ENCODE results near the gene MANSC1.

The MANSC1 gene

DNA sequence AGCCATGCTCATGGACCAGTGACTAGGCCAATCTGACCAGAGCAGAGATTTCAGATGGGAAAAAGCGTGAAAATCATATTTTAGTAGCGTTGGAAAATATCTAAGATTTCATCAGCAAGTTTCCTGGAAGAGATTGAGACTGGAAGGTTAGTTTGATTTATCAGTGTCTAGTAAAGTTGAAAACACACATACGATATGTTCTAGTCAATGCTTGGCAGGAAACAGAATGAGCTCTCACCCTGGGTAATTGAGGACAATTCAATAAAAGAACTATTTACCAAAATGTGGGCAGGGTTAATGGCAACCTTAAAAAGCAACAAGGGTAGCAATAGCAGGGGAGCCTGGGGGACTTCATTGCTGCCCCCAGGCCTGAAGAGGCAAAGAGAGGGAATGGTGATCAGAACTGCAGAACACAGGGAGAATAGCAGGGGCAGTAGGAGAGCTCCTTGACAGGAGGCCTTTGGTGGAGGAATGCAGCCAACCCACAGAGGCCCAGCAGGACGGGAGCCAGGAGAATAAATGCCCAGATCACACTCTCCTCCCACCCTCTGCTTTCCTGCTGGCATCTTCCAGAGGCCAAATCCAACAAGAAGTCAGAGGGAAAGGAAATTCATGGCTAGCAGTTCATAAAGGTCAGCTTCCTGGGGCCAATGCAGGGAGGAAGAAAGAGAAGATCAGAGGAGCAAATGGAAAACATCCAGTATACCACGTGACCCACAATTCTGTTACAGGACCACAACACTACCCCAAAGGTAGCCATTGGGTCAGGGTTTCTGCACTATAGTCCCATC is 55.6 kb downstream of the MANSC1 start:
- Histone ChIP-seq H3K4me1 (ENCODE audit: control insufficient read depth, insufficient read depth, low read length) (no peaks in the 10 kb centered on the region), H3K27ac (ENCODE audit: low read length) (no peak overlapping the region), H3K36me3 (ENCODE audit: control insufficient read depth, insufficient read depth, low read length) (no peaks in the 10 kb centered on the region), H3K27me3 (ENCODE audit: control insufficient read depth, insufficient read depth, low read length) (no peaks in the 10 kb centered on the region), H3K9me3 (ENCODE audit: control insufficient read depth, insufficient read depth, low read length) (no peaks in the 10 kb centered on the region), H3K4me3 (ENCODE audit: low read length) (no peak overlapping the region)
- WGBS (ENCODE audit: insufficient coverage, insufficient read length), result no CpG with 5 or more reads among the region's 5 CpGs
- DNase-seq (ENCODE audit: low read depth, low spot score), result no peak

DNA sequence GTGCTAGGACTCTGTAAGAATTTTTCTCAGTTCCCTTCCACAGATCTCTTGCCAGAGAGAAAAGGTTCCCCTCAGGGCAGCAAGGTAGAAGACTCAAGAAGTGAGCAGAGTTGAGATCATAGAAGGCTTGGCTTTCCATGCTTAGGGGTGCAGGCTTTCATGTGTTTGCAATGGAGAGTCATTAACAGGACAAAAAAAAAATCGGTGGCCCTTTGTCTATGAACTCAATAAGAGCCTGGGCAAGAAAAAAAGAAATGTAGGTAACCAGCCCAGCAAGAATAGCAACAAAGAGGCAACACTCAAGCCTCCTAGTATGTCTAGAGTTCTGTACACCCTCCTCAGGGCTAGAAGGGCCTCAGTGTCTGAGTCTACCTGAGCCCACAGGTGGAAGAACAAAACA is 59.8 kb downstream of the MANSC1 start:
- DNase-seq (ENCODE audit: low read depth, low spot score), result no peak
- no peaks in the 10 kb centered on the region for H3K4me1 ChIP-seq (ENCODE audit: control insufficient read depth, insufficient read depth, low read length)
- no peak overlapping the region for H3K4me3 ChIP-seq (ENCODE audit: low read length)
- no peak overlapping the region for H3K27ac ChIP-seq (ENCODE audit: low read length)
- no peaks in the 10 kb centered on the region for H3K27me3 ChIP-seq (ENCODE audit: control insufficient read depth, insufficient read depth, low read length)
- H3K9me3 ChIP-seq (ENCODE audit: control insufficient read depth, insufficient read depth, low read length), result no peaks in the 10 kb centered on the region
- no peaks in the 10 kb centered on the region for H3K36me3 ChIP-seq (ENCODE audit: control insufficient read depth, insufficient read depth, low read length)
- WGBS (ENCODE audit: insufficient coverage, insufficient read length), result no CpG with 5 or more reads among the region's 1 CpG

- no peaks in the 10 kb centered on the region for H3K9me3 ChIP-seq (ENCODE audit: control insufficient read depth, insufficient read depth, low read length)
- H3K4me1 ChIP-seq (ENCODE audit: control insufficient read depth, insufficient read depth, low read length), result peaks cover 2% of the 10 kb centered on the region; the same call in 1 of the 2 replicates
- no peaks in the 10 kb centered on the region for H3K27me3 ChIP-seq (ENCODE audit: control insufficient read depth, insufficient read depth, low read length)
- H3K36me3 ChIP-seq (ENCODE audit: control insufficient read depth, insufficient read depth, low read length), result no peaks in the 10 kb centered on the region
- no CpG with 5 or more reads among the region's 5 CpGs for WGBS (ENCODE audit: insufficient coverage, insufficient read length)
- H3K27ac ChIP-seq (ENCODE audit: low read length), result no peak overlapping the region
- no peak for DNase-seq (ENCODE audit: low read depth, low spot score)
- H3K4me3 ChIP-seq (ENCODE audit: low read length), result no peak overlapping the region
Measured at GRCh38 chr12:12286441-12286840, 63.6 kb downstream of the MANSC1 start.

DNA sequence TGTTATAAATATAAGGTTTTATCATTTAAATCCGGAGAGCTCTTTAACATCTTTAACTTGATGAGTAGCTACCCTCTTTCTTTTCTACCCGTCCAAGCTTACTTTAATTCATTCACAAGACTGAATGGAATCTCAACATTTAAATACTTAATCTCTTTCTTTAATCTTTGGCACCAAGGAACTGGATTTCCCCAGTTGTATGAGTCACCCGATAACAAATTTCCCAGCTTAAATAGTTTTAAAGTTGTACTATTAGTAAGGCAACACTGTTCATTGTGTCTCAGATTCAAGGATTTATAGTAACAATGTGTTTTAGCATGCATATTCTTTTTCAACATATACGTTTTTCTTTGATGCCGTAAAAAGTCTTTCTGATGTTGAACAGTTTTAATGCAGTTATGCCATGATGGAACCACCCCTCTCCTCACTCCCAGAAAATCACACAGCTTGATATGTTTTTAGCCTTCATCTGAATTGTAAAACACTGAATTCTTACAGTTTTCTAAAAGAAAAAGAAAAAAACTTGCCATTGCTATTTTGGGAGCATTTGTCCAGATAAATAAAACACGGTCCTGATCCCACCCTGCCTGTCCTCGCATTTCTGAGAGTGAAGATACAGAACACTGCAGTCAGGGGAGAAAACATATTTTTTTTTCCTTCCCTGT is 67.1 kb downstream of the MANSC1 start:
- Histone ChIP-seq H3K4me1 (ENCODE audit: control insufficient read depth, insufficient read depth, low read length) (peaks cover 2% of the 10 kb centered on the region; the same call in 1 of the 2 replicates), H3K27ac (ENCODE audit: low read length) (no peak overlapping the region), H3K36me3 (ENCODE audit: control insufficient read depth, insufficient read depth, low read length) (no peaks in the 10 kb centered on the region), H3K27me3 (ENCODE audit: control insufficient read depth, insufficient read depth, low read length) (no peaks in the 10 kb centered on the region), H3K4me3 (ENCODE audit: low read length) (no peak overlapping the region), H3K9me3 (ENCODE audit: control insufficient read depth, insufficient read depth, low read length) (no peaks in the 10 kb centered on the region)
- no peak for DNase-seq (ENCODE audit: low read depth, low spot score)
- WGBS (ENCODE audit: insufficient coverage, insufficient read length), result no CpG with 5 or more reads among the region's 7 CpGs

DNA sequence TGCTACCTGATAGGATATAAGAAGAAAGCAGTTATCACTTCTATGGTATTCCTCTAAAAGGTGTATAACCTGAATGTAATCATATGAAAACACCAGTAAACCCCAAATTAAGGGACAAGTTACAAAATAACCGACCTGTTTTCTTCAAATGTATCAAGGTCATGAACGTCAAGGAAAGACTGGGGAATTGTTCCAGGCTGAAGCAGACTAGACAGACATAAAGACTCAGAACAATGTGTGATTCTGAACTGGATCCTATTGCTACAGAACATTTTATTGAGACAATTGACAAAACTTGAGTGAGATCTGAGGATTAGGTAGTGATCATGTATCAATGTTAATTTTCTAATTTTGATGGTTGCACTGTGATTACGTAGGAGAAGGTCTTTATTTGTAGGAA is 67.8 kb downstream of the MANSC1 start:
- DNase-seq (ENCODE audit: low read depth, low spot score), result no peak
- Histone ChIP-seq H3K36me3 (ENCODE audit: control insufficient read depth, insufficient read depth, low read length) (no peaks in the 10 kb centered on the region), H3K4me1 (ENCODE audit: control insufficient read depth, insufficient read depth, low read length) (peaks cover 2% of the 10 kb centered on the region; the same call in 1 of the 2 replicates), H3K9me3 (ENCODE audit: control insufficient read depth, insufficient read depth, low read length) (no peaks in the 10 kb centered on the region), H3K27me3 (ENCODE audit: control insufficient read depth, insufficient read depth, low read length) (no peaks in the 10 kb centered on the region), H3K27ac (ENCODE audit: low read length) (no peak overlapping the region), H3K4me3 (ENCODE audit: low read length) (no peak overlapping the region)
- no CpG with 5 or more reads among the region's 3 CpGs for WGBS (ENCODE audit: insufficient coverage, insufficient read length)

DNA sequence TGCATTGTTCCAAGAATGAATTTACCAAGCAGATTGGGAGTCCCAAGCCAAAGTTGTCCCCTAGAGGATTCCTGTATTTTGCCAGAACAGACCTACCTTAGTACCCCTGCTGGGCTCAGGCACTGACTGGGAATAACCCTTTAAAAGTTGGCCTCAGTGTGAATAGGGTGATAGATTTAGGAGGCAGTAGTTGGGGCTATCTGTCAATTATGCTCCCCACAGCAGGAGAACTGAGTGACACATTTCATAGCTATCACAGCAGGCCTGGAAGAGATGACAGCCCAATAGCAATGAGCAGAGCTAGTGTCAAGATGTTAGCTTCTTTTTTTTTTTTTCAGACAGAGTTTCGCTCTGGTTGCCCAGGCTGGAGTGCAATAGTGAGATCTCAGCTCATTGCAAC is 68.9 kb downstream of the MANSC1 start:
- DNase-seq (ENCODE audit: low read depth, low spot score), result no peak
- Histone ChIP-seq H3K4me3 (ENCODE audit: low read length) (no peak overlapping the region), H3K4me1 (ENCODE audit: control insufficient read depth, insufficient read depth, low read length) (peaks cover 2% of the 10 kb centered on the region; the same call in 1 of the 2 replicates), H3K27me3 (ENCODE audit: control insufficient read depth, insufficient read depth, low read length) (no peaks in the 10 kb centered on the region), H3K9me3 (ENCODE audit: control insufficient read depth, insufficient read depth, low read length) (no peaks in the 10 kb centered on the region), H3K27ac (ENCODE audit: low read length) (no peak overlapping the region), H3K36me3 (ENCODE audit: control insufficient read depth, insufficient read depth, low read length) (no peaks in the 10 kb centered on the region)
- no CpG with 5 or more reads among the region's 1 CpG for WGBS (ENCODE audit: insufficient coverage, insufficient read length)

- no peaks in the 10 kb centered on the region for H3K36me3 ChIP-seq (ENCODE audit: control insufficient read depth, insufficient read depth, low read length)
- no peaks in the 10 kb centered on the region for H3K9me3 ChIP-seq (ENCODE audit: control insufficient read depth, insufficient read depth, low read length)
- no CpG with 5 or more reads among the region's 4 CpGs for WGBS (ENCODE audit: insufficient coverage, insufficient read length)
- no peak overlapping the region for H3K27ac ChIP-seq (ENCODE audit: low read length)
- H3K4me1 ChIP-seq (ENCODE audit: control insufficient read depth, insufficient read depth, low read length), result peaks cover 2% of the 10 kb centered on the region; the same call in 1 of the 2 replicates
- no peak overlapping the region for H3K4me3 ChIP-seq (ENCODE audit: low read length)
- DNase-seq (ENCODE audit: low read depth, low spot score), result no peak
- no peaks in the 10 kb centered on the region for H3K27me3 ChIP-seq (ENCODE audit: control insufficient read depth, insufficient read depth, low read length)
Measured at GRCh38 chr12:12278899-12279298, 71.1 kb downstream of the MANSC1 start.

Measured in iPS DF 6.9 (cell line).